ENCODE data around the gene ARID1B.

ARID1B gene

DNA sequence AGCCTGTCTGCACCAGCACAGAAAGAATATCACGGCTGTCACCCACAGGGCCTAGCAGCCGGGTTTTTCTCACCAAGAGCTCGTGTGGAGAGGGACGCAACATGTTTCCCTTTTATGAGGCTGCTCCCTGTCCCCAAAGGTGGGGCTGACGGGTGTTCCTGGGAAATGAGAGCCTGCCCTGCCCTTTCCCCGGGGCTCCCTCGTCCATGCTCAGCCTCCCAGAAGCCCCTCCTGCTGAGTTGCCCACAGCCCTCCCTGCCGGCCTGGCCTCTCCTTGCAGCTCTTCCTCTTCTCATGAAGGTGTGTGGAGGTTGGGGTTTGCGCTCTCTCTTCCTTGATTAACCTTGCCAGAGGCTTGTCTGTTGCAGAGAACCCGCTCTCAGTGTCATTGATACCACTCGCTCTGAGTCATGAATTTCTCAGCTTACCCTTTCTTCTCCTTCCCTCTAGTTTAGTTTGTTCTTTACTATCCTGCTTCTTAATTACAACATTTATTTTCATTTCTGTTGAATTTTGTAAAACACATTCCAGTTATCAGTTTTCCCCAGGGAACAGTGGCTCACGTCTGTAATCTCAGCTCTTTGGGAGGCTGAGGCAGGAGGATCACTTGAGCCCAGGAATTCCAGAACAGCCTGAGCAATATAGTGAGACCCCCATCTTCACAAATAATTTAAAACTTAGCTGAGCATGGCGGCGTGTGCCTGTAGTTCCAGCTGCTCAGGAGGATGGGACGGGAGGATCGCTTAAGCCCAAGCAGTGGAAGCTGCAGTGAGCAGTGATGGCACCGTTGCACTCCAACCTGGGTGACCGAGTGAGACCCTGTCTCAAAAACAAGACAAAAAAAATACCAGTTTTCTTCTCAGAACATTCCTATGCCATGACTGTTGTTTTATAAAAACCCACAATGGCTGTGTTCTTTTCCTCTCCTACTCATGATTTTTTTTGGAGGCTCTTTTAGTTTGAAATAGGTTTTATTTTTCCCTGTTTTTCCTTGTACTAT, 442.3 kb downstream of the ARID1B start:
- intact Hi-C loops (cut with DNase I; ENCODE audit: low total_unique reads): no loop called here
- Histone ChIP-seq H3K27ac (peak overlapping the region; percentile 47 to 74), H3K27me3 (no peaks in the 10 kb centered on the region), H3K4me1 (peaks cover 0 to 54% (median 30%) of the 10 kb centered on the region in 4 donors), H3K36me3 (no peaks in the 10 kb centered on the region), H3K9me3 (no peaks in the 10 kb centered on the region), H3K4me3 (no peak overlapping the region)
- no peak for TF ChIP-seq CTCF (IDR thresholded peaks at IDR 0.05)
- peak in 1 of 2 donors; percentile 62 for DNase-seq

DNA sequence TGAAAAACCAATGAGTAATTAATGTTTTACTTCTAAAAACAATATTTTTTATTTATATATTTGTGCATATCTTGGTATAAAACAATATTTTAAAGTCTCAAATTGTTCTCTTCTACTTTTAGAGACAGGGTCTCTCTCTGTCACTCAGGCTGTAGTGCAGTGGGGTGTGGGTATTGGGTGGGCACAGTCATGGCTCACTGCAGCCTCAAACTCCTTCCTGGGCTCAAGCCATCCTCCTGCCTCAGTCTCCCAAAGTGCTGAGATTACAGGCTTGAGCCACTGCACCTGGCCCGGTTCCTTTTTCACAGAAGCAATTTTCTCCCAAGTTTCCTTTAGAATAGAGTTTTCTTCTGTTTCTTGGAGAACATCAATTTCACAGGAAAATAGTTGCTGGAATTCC, 443.3 kb downstream of the ARID1B start:
- Histone ChIP-seq H3K36me3 (no peaks in the 10 kb centered on the region), H3K4me1 (peaks cover 0 to 62% (median 40%) of the 10 kb centered on the region in 4 donors), H3K4me3 (peak overlapping the region; percentile 36 to 44), H3K27ac (peak overlapping the region; percentile 73 to 74), H3K27me3 (no peaks in the 10 kb centered on the region), H3K9me3 (no peaks in the 10 kb centered on the region)
- DNase-seq: peak in 1 of 2 donors; percentile 29
- intact Hi-C loops (cut with DNase I; ENCODE audit: low total_unique reads): no loop called here
- TF ChIP-seq CTCF (IDR thresholded peaks at IDR 0.05): no peak

- peak; percentile 72 to 90 for DNase-seq
- Histone ChIP-seq H3K4me3 (peak overlapping the region; percentile 36 to 44), H3K4me1 (peaks cover 0 to 69% (median 45%) of the 10 kb centered on the region in 4 donors), H3K27me3 (no peaks in the 10 kb centered on the region), H3K27ac (peak overlapping the region; percentile 73 to 74), H3K9me3 (no peaks in the 10 kb centered on the region), H3K36me3 (no peaks in the 10 kb centered on the region)
- peak in 1 of 2 experiments; percentile 12 for TF ChIP-seq CTCF (IDR thresholded peaks at IDR 0.05)
- intact Hi-C loops (cut with DNase I; ENCODE audit: low total_unique reads): no loop called here
Observed at GRCh38 chr6:157221049-157221816, 444.1 kb downstream of the ARID1B start.

- intact Hi-C loops (cut with DNase I; ENCODE audit: low total_unique reads): no loop called here
- Histone ChIP-seq H3K27me3 (no peaks in the 10 kb centered on the region), H3K4me1 (peaks cover 0 to 73% (median 50%) of the 10 kb centered on the region in 4 donors), H3K4me3 (peak overlapping the region in 1 of 2 donors; percentile 44), H3K27ac (peak overlapping the region; percentile 73 to 74), H3K36me3 (no peaks in the 10 kb centered on the region), H3K9me3 (no peaks in the 10 kb centered on the region)
- no peak for TF ChIP-seq CTCF (IDR thresholded peaks at IDR 0.05)
- DNase-seq: peak in 1 of 2 donors; percentile 64
Observed at GRCh38 chr6:157221817-157222175, 444.6 kb downstream of the ARID1B start.

DNA sequence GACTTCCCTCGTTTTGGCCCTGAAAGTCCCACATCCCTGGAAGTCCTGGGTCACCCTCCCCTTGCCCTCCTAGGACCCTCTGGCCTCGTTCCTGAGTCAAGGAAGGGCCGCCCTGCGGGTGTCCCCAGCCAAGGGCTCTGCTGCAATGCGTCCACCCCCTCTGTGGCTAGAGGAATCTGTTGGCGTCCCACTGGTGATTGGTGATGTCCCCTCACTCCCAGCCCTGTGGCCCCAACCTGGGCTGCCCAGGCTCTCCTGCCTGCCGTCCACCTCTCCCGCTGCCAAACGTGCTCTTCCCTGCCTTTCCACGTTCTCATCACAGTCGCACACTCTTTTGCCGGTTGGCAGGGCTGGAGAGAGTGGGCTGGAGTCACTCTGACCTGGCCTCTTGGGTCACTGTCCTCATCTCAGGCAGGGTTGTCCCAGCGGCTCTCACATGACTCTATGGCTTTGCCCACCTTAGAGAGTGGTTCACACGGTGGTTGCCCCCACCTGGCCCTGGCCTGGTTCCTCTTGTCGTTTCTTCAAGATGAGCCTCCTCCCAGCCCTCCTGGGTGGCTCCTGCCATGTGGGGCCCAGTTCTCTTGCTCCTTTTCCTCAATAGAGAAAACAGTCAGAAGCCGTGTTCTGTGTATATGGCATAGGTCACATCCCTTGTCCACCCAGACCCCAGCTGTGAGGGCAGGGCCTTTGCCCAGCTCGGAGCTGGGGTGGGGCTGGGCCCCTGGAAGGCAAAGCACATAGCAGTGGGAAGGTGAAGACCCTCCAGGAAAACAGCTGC, 445.2 kb downstream of the ARID1B start:
- Histone ChIP-seq H3K4me3 (no peak overlapping the region), H3K27ac (peak overlapping the region; percentile 73 to 74), H3K27me3 (no peaks in the 10 kb centered on the region), H3K9me3 (no peaks in the 10 kb centered on the region), H3K4me1 (peaks cover 0 to 79% (median 56%) of the 10 kb centered on the region in 4 donors), H3K36me3 (no peaks in the 10 kb centered on the region)
- TF ChIP-seq CTCF (IDR thresholded peaks at IDR 0.05): no peak
- DNase-seq: peak in 1 of 2 donors; percentile 63
- intact Hi-C loops (cut with DNase I; ENCODE audit: low total_unique reads): no loop called here
